ENCODE data around the gene BCR.
"Not testable (repeated sequence)": the region's sequence is repeated elsewhere in the genome, so short reads cannot be mapped to it uniquely, and the experiment has no call there.

BCR gene

DNA sequence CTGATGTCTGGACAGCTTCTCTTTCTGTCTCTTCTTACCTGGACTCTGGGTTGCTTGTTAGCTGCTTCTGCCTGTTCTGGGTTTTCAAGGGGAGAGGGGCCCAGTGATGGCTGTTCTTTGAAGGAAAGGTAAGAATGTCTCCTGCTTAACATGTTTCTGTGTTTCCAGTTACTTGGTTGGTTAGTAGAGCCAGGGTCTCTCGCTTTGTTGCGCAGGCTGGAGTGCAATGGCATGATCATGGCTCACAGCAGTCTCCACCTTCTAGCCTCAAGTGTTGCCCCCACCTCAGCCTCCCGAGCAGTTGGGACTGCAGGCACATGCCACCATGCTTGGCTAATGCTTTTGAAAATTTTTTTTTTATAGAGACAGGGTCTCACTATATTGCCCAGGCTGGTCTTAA, 126.6 kb downstream of the BCR start:
- Mint-ChIP-seq H3K9me3 (no peaks in the 10 kb centered on the region), H3K4me1 (ENCODE audit: low read depth in 2 of 2) (no peaks in the 10 kb centered on the region), H3K36me3 (ENCODE audit: insufficient read depth) (peaks cover 22% of the 10 kb centered on the region), H3K27me3 (no peaks in the 10 kb centered on the region), H3K27ac (peak overlapping the region in 1 of 2 donors; percentile 49), H3K4me3 (no peak overlapping the region)
- ATAC-seq (replicated peaks) (no peak), DNase-seq (no peak)

- H3K36me3 Mint-ChIP-seq (ENCODE audit: insufficient read depth) = peaks cover 19% of the 10 kb centered on the region
- not testable (repeated sequence) for ATAC-seq (replicated peaks); H3K4me3 Mint-ChIP-seq; H3K27me3 Mint-ChIP-seq; H3K9me3 Mint-ChIP-seq; H3K27ac Mint-ChIP-seq; H3K4me1 Mint-ChIP-seq (ENCODE audit: low read depth in 2 of 2); DNase-seq
Observed at GRCh38 chr22:23307511-23307910, 127.2 kb downstream of the BCR start.

DNA sequence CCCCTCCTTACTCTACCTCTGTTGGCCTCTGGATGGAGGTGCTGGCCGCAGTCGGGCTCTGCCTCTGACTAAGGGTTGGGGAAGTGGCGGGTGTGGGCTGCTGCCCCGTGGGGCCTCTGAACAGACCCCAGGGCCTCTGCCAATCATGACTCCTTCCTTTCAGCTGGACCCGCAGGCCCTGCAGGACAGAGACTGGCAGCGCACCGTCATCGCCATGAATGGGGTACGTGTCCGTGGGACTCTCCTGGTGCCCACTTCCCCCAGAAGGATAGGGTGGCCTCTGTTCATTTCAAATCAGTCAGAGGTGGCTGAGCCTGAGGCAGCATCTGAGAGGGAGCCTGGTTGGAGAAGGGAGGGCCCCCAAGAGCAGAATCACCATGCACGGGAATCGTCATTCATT, 129.0 kb downstream of the BCR start:
- H3K9me3 Mint-ChIP-seq; H3K27me3 Mint-ChIP-seq; H3K4me3 Mint-ChIP-seq; H3K27ac Mint-ChIP-seq; H3K4me1 Mint-ChIP-seq (ENCODE audit: low read depth in 2 of 2); DNase-seq; ATAC-seq (replicated peaks): not testable (repeated sequence)
- peaks cover 13% of the 10 kb centered on the region for H3K36me3 Mint-ChIP-seq (ENCODE audit: insufficient read depth)

DNA sequence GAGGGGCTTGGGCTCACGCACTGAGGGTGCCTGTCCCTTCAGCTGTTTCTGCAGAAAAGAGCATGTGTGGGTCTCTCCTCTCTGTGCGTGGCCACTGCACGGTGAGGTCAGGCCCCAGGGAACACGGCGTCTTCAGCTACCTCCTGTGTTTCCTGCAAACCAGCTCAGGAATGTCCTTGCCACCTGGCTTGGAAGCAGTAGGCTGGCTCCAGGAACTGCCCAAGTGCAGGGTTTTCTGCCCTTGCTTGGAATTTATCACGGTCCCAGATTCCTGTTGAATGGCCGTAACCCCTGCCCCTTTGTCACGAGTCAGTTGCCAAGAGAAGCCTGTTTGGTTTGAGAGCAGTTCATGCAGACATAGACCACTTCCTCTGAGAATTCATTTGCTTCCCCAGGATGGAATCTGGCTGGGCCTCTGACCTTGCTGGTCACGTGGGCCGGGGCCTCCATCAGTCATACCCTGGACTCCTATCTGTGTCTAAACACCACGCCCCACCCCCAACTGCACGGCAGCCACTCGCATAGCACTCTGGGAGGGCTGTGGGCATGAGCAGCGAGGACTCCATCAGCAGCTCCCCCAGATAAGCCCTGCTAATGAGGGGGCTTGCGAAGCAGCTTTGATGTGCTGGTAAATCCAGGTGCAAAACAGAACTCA, 130.3 kb downstream of the BCR start:
- peaks cover 19% of the 10 kb centered on the region for H3K36me3 Mint-ChIP-seq (ENCODE audit: insufficient read depth)
- not testable (repeated sequence) for H3K27ac Mint-ChIP-seq; H3K27me3 Mint-ChIP-seq; H3K4me3 Mint-ChIP-seq; H3K9me3 Mint-ChIP-seq; DNase-seq; H3K4me1 Mint-ChIP-seq (ENCODE audit: low read depth in 2 of 2); ATAC-seq (replicated peaks)

DNA sequence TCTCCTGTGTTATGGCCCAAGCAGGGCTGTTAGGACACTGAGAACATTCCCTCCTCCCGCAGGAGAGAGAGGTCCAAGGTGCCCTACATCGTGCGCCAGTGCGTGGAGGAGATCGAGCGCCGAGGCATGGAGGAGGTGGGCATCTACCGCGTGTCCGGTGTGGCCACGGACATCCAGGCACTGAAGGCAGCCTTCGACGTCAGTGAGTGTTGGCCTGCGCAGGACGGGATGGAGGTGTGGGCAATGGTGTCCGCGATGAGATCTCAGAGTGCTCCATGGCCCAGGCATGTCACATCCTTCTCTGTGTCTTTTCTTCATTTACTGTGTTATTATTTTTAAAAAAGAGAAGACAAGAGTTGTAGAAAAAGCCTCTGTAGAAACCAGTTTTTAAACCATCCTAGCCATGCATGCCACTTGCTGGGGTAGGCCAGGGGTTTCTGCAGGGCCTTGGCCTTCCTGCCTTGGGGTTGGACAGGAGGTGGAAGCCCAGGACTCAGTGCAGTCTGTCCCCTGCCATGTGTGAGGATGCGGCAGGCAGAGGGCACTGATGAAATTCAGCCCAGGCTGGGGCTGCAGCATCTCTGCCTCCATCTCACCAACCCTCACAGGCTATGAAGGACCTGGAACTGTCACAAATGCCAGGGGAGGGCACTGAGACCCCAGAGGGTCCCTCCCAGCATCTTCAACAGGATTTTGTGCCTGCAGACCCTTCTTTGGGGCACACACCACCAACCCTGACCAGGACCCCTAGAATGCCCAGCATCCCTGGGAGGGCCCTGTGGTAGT, 131.5 kb downstream of the BCR start:
- H3K27ac Mint-ChIP-seq; H3K9me3 Mint-ChIP-seq; ATAC-seq (replicated peaks); DNase-seq; H3K27me3 Mint-ChIP-seq; H3K4me3 Mint-ChIP-seq; H3K4me1 Mint-ChIP-seq (ENCODE audit: low read depth in 2 of 2): not testable (repeated sequence)
- H3K36me3 Mint-ChIP-seq (ENCODE audit: insufficient read depth) = peaks cover 19% of the 10 kb centered on the region

- no peaks in the 10 kb centered on the region for H3K9me3 Mint-ChIP-seq
- H3K27ac Mint-ChIP-seq = peak overlapping the region; percentile 72 to 82
- no peaks in the 10 kb centered on the region for H3K27me3 Mint-ChIP-seq
- peaks cover 0 to 4% of the 10 kb centered on the region in 2 donors for H3K4me1 Mint-ChIP-seq (ENCODE audit: low read depth in 2 of 2)
- H3K4me3 Mint-ChIP-seq = no peak overlapping the region
- no peak for ATAC-seq (replicated peaks)
- no peak for DNase-seq
- H3K36me3 Mint-ChIP-seq (ENCODE audit: insufficient read depth) = peaks cover 17% of the 10 kb centered on the region
Observed at GRCh38 chr22:23313791-23314567, 133.7 kb downstream of the BCR start.

GRCh38 chr22:23315341-23315917, 135.1 kb downstream of the BCR start:
- DNase-seq (peak in 1 of 3 experiments; percentile 58), ATAC-seq (replicated peaks) (no peak)
- no peak overlapping the region for H3K4me3 Mint-ChIP-seq
- H3K27me3 Mint-ChIP-seq = no peaks in the 10 kb centered on the region
- no peaks in the 10 kb centered on the region for H3K9me3 Mint-ChIP-seq
- peaks cover 0 to 4% of the 10 kb centered on the region in 2 donors for H3K4me1 Mint-ChIP-seq (ENCODE audit: low read depth in 2 of 2)
- H3K27ac Mint-ChIP-seq = no peak overlapping the region
- peaks cover 17% of the 10 kb centered on the region for H3K36me3 Mint-ChIP-seq (ENCODE audit: insufficient read depth)

- H3K27me3 Mint-ChIP-seq; ATAC-seq (replicated peaks); H3K9me3 Mint-ChIP-seq; H3K27ac Mint-ChIP-seq; DNase-seq; H3K4me3 Mint-ChIP-seq; H3K4me1 Mint-ChIP-seq (ENCODE audit: low read depth in 2 of 2): not testable (repeated sequence)
- peaks cover 15% of the 10 kb centered on the region for H3K36me3 Mint-ChIP-seq (ENCODE audit: insufficient read depth)
Observed at GRCh38 chr22:23316596-23316995, 136.3 kb downstream of the BCR start.

DNA sequence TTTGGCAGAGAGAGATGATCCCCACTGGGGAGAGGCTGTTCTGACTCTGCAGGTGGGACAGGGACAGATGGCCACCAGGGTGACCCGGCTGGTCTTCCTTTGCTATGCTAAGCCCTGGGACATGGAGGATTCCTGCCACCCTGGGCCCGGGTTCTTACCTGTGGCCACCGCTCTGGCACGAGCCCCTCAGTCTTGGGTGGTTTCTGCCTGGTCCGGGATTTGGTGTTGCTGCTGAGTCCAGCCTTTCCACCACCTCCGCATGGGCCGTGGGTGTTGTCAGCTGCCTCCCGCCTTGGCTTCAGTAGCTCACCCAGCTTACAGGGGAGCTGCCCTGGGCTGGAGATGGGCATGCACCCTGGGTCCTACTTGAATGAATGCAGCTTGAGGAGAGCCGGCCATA, 138.0 kb downstream of the BCR start:
- not testable (repeated sequence) for H3K27ac Mint-ChIP-seq; ATAC-seq (replicated peaks); DNase-seq; H3K4me1 Mint-ChIP-seq (ENCODE audit: low read depth in 2 of 2); H3K27me3 Mint-ChIP-seq; H3K4me3 Mint-ChIP-seq; H3K9me3 Mint-ChIP-seq
- H3K36me3 Mint-ChIP-seq (ENCODE audit: insufficient read depth) = peaks cover 13% of the 10 kb centered on the region

GRCh38 chr22:23322497-23323080, 142.3 kb downstream of the BCR start:
- H3K4me3 Mint-ChIP-seq; H3K4me1 Mint-ChIP-seq (ENCODE audit: low read depth in 2 of 2); H3K36me3 Mint-ChIP-seq (ENCODE audit: insufficient read depth); H3K27ac Mint-ChIP-seq; ATAC-seq (replicated peaks); H3K27me3 Mint-ChIP-seq; DNase-seq; H3K9me3 Mint-ChIP-seq: not testable (repeated sequence)

DNA sequence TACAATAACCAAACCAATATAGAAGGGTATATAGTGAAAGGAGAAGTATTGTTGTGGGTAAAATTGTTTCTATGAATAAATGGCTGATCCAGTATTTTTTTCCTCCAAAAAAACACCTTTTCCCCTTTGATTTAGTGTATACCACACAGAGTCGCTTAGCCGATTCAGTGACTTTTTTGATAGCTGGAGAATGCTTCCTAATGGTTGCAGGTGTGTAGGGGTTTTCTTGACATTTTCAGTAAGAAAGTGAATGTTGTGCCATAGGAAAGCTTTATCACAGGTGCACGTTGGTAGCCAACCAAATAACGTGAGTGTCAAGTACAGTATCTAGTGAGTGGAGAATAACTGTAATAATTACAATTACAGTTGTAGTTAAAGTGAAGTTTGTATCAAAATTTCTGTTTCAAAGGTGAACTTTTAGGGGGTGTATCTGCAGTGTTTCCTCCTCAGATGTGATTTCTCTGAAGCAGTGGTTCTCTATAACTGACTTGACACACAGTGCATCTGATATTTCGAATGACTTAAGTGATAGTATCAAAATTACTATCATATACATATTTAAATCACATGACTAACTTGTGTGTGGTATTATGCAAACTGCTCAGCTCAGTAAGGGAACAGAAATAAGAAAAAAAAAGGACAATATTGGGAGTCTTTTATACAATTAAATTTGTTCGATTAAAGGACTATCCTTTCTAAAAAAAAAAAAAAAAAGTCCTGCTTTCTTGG, 143.8 kb downstream of the BCR start:
- H3K4me1 Mint-ChIP-seq (ENCODE audit: low read depth in 2 of 2); H3K27me3 Mint-ChIP-seq; ATAC-seq (replicated peaks); H3K9me3 Mint-ChIP-seq; H3K27ac Mint-ChIP-seq; H3K4me3 Mint-ChIP-seq; DNase-seq; H3K36me3 Mint-ChIP-seq (ENCODE audit: insufficient read depth): not testable (repeated sequence)

- DNase-seq = no peak
- no peaks in the 10 kb centered on the region for H3K9me3 Mint-ChIP-seq
- no peak for ATAC-seq (replicated peaks)
- no peaks in the 10 kb centered on the region for H3K27me3 Mint-ChIP-seq
- H3K27ac Mint-ChIP-seq = no peak overlapping the region
- H3K36me3 Mint-ChIP-seq (ENCODE audit: insufficient read depth) = no peaks in the 10 kb centered on the region
- no peaks in the 10 kb centered on the region for H3K4me1 Mint-ChIP-seq (ENCODE audit: low read depth in 2 of 2)
- no peak overlapping the region for H3K4me3 Mint-ChIP-seq
Observed at GRCh38 chr22:23325183-23325582, 144.9 kb downstream of the BCR start.

DNA sequence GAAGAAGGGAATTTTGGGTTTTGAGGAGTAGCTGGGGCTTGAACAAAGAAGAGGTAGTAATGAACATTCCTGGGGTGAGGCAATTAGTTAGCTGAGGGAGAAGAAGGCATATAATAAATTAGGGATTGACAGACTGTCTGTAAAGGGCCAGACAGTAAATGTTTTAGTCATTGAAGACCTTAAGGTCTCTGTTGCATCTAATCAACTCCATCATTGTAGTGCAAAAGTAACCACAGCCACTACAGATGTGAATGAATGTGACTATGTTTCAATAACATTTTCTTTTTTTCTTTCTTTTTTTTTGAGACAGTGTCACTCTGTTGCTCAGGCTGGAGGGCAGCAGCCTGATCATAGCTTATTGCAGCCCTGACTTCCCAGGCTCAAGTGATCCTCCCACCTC, 153.5 kb downstream of the BCR start:
- ATAC-seq (replicated peaks); H3K27ac Mint-ChIP-seq; H3K36me3 Mint-ChIP-seq (ENCODE audit: insufficient read depth): not testable (repeated sequence)

More for the DNA sequence above, 153.5 kb downstream of the BCR start:
- not testable (repeated sequence) for H3K4me3 Mint-ChIP-seq; H3K9me3 Mint-ChIP-seq; H3K4me1 Mint-ChIP-seq (ENCODE audit: low read depth in 2 of 2); DNase-seq; H3K27me3 Mint-ChIP-seq
